ENCODE data around the gene GFOD1. TPM values are rescaled to one million over a fixed set of nuclear protein-coding genes. Genes with fewer than 3 reads are reported as not detected.

The GFOD1 gene
- total and polyA plus RNA-seq, 2 donors (not counting 1 experiment from before 2014, with no cell fraction given), result 10.5 to 25.3 TPM

GRCh38 chr6:13334953-13335352, 152.4 kb downstream of the GFOD1 start:
- H2AFZ ChIP-seq (ENCODE audit: low read length), result no peak overlapping the region
- H3K36me3 ChIP-seq (ENCODE audit: control insufficient read depth, insufficient read depth, low read length), result no peaks in the 10 kb centered on the region
- H4K20me1 ChIP-seq (ENCODE audit: control insufficient read depth, extremely low read depth, insufficient read depth, low read length), result no peaks in the 10 kb centered on the region
- DNase-seq (ENCODE audit: low read depth in 2 of 2), result peak in 1 of 2 donors; percentile 57
- H3K4me1 ChIP-seq (ENCODE audit: control insufficient read depth, extremely low read depth, insufficient read depth, low read length), result no peaks in the 10 kb centered on the region
- no peak overlapping the region for H3K4me2 ChIP-seq (ENCODE audit: extremely low read depth, insufficient read depth, low read length)
- H3K79me2 ChIP-seq (ENCODE audit: control insufficient read depth, insufficient read depth, low read length), result no peaks in the 10 kb centered on the region
- no peak overlapping the region for H3K4me3 ChIP-seq (replicated peaks in 1 of 4; ENCODE audit: control extremely low read depth in 1 of 4, insufficient read depth in 1 of 4, low read depth in 3 of 4, low read length in 4 of 4)
- H3K27me3 ChIP-seq (ENCODE audit: control insufficient read depth, insufficient read depth, low read length), result no peaks in the 10 kb centered on the region
- TF ChIP-seq CTCF (conservative IDR thresholded peaks at IDR 0.05 in 1 of 2, IDR thresholded peaks at IDR 0.05 in 1 of 2; ENCODE audit: low read depth in 1 of 2, low read length in 2 of 2) (no peak), EZH2 (IDR thresholded peaks at IDR 0.05; ENCODE audit: low read length, missing control alignments) (no peak)
- H3K27ac ChIP-seq (ENCODE audit: insufficient read depth, low read length), result no peak overlapping the region
- no peaks in the 10 kb centered on the region for H3K9me3 ChIP-seq (ENCODE audit: control insufficient read depth, insufficient read depth, low read depth, low read length)
- no peak overlapping the region for H3K9ac ChIP-seq (ENCODE audit: insufficient read depth, low read length)

- DNase-seq (ENCODE audit: low read depth in 2 of 2), result no peak
- Histone ChIP-seq H2AFZ (ENCODE audit: low read length) (no peak overlapping the region), H3K36me3 (ENCODE audit: control insufficient read depth, insufficient read depth, low read length) (no peaks in the 10 kb centered on the region), H3K27ac (ENCODE audit: insufficient read depth, low read length) (no peak overlapping the region), H3K9me3 (ENCODE audit: control insufficient read depth, insufficient read depth, low read depth, low read length) (no peaks in the 10 kb centered on the region), H3K4me1 (ENCODE audit: control insufficient read depth, extremely low read depth, insufficient read depth, low read length) (no peaks in the 10 kb centered on the region), H3K27me3 (ENCODE audit: control insufficient read depth, insufficient read depth, low read length) (no peaks in the 10 kb centered on the region), H4K20me1 (ENCODE audit: control insufficient read depth, extremely low read depth, insufficient read depth, low read length) (no peaks in the 10 kb centered on the region), H3K79me2 (ENCODE audit: control insufficient read depth, insufficient read depth, low read length) (no peaks in the 10 kb centered on the region), H3K4me2 (ENCODE audit: extremely low read depth, insufficient read depth, low read length) (no peak overlapping the region), H3K9ac (ENCODE audit: insufficient read depth, low read length) (no peak overlapping the region), H3K4me3 (replicated peaks in 1 of 4; ENCODE audit: control extremely low read depth in 1 of 4, insufficient read depth in 1 of 4, low read depth in 3 of 4, low read length in 4 of 4) (no peak overlapping the region)
- TF ChIP-seq CTCF (conservative IDR thresholded peaks at IDR 0.05 in 1 of 2, IDR thresholded peaks at IDR 0.05 in 1 of 2; ENCODE audit: low read depth in 1 of 2, low read length in 2 of 2) (no peak), EZH2 (IDR thresholded peaks at IDR 0.05; ENCODE audit: low read length, missing control alignments) (no peak)
Observed at GRCh38 chr6:13332349-13332706, 155.1 kb downstream of the GFOD1 start.

GRCh38 chr6:13331516-13332348, 155.7 kb downstream of the GFOD1 start:
- no peaks in the 10 kb centered on the region for H3K36me3 ChIP-seq (ENCODE audit: control insufficient read depth, insufficient read depth, low read length)
- no peaks in the 10 kb centered on the region for H3K27me3 ChIP-seq (ENCODE audit: control insufficient read depth, insufficient read depth, low read length)
- TF ChIP-seq CTCF (conservative IDR thresholded peaks at IDR 0.05 in 1 of 2, IDR thresholded peaks at IDR 0.05 in 1 of 2; ENCODE audit: low read depth in 1 of 2, low read length in 2 of 2), result peak; percentile 26 to 56
- TF ChIP-seq EZH2 (IDR thresholded peaks at IDR 0.05; ENCODE audit: low read length, missing control alignments), result no peak
- no peak overlapping the region for H3K9ac ChIP-seq (ENCODE audit: insufficient read depth, low read length)
- no peaks in the 10 kb centered on the region for H4K20me1 ChIP-seq (ENCODE audit: control insufficient read depth, extremely low read depth, insufficient read depth, low read length)
- no peak overlapping the region for H3K27ac ChIP-seq (ENCODE audit: insufficient read depth, low read length)
- no peak overlapping the region for H3K4me2 ChIP-seq (ENCODE audit: extremely low read depth, insufficient read depth, low read length)
- peak; percentile 20 to 56 for DNase-seq (ENCODE audit: low read depth in 2 of 2)
- H2AFZ ChIP-seq (ENCODE audit: low read length), result no peak overlapping the region
- no peak overlapping the region for H3K4me3 ChIP-seq (replicated peaks in 1 of 4; ENCODE audit: control extremely low read depth in 1 of 4, insufficient read depth in 1 of 4, low read depth in 3 of 4, low read length in 4 of 4)
- H3K9me3 ChIP-seq (ENCODE audit: control insufficient read depth, insufficient read depth, low read depth, low read length), result no peaks in the 10 kb centered on the region
- H3K79me2 ChIP-seq (ENCODE audit: control insufficient read depth, insufficient read depth, low read length), result peaks cover 1% of the 10 kb centered on the region
- H3K4me1 ChIP-seq (ENCODE audit: control insufficient read depth, extremely low read depth, insufficient read depth, low read length), result no peaks in the 10 kb centered on the region

All from fibroblast of lung (primary cell).